B cell (primary cell): Measurements from ENCODE around the gene GPR87.

Experiments used
- EZH2 ChIP-seq: IDR thresholded peaks from 2 replicates; pipeline ENCODE4 v1.6.1; 2012; ENCODE audit warnings: borderline replicate concordance, low read depth, mild to moderate bottlenecking, moderate library complexity, low read length; ENCODE audit not compliant: insufficient read depth, poor library complexity, severe bottlenecking
- TF ChIP-seq, protein P1 (sequence below): fragments of 200-600 bp; IDR thresholded peaks from one replicate; pipeline ENCODE4 v1.8.0; 2022; ENCODE audit warnings: antibody characterized with exemption, mild to moderate bottlenecking

DNA sequence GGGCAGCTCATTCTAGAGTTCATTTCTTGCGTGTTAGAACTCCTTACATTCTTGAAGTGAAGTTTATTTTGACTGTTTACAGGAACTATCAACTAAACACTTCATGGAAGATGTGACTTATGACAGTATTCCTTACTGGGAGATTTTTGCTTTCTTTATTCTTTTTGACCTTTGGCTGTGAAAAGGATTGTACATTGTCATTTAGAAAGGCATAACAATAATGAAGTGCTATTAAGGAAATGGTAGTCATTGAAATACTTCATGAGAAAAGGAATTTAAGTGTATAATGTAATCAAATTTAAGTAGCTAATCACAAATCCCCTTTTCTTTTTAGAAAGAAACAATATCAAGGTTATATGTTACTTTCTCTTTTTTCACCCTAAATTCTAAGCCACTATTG, 49.6 kb downstream of the GPR87 start:
- TF ChIP-seq, protein P1, sequence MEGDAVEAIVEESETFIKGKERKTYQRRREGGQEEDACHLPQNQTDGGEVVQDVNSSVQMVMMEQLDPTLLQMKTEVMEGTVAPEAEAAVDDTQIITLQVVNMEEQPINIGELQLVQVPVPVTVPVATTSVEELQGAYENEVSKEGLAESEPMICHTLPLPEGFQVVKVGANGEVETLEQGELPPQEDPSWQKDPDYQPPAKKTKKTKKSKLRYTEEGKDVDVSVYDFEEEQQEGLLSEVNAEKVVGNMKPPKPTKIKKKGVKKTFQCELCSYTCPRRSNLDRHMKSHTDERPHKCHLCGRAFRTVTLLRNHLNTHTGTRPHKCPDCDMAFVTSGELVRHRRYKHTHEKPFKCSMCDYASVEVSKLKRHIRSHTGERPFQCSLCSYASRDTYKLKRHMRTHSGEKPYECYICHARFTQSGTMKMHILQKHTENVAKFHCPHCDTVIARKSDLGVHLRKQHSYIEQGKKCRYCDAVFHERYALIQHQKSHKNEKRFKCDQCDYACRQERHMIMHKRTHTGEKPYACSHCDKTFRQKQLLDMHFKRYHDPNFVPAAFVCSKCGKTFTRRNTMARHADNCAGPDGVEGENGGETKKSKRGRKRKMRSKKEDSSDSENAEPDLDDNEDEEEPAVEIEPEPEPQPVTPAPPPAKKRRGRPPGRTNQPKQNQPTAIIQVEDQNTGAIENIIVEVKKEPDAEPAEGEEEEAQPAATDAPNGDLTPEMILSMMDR: no peak
- no peak for TF ChIP-seq EZH2
